Fibroblast of lung (primary cell): ENCODE data around the gene NLRC5.

ENCODE experiments used
- CTCF ChIP-seq, 2 donors: IDR thresholded peaks in 1 of 2; conservative IDR thresholded peaks in 1 of 2; 1 replicate in 1 of 2; 2 replicates in 1 of 2; pipeline ENCODE4 v1.5.1; 2011 to 2012; ENCODE audit warnings: low read length in 2 of 2, control low read depth in 1 of 2, inconsistent platforms in 1 of 2, low read depth in 1 of 2, mild to moderate bottlenecking in 1 of 2
- EZH2 ChIP-seq: IDR thresholded peaks from 2 replicates; pipeline ENCODE4 v1.5.1; 2012; ENCODE audit warnings: low read length, control low read depth, mild to moderate bottlenecking; ENCODE audit errors: missing control alignments

GRCh38 chr16:57061084-57061905 lies 71.9 kb downstream of the NLRC5 start:
- TF ChIP-seq CTCF (conservative IDR thresholded peaks at IDR 0.05 in 1 of 2, IDR thresholded peaks at IDR 0.05 in 1 of 2; ENCODE audit: low read depth in 1 of 2, low read length in 2 of 2) (no peak), EZH2 (no peak)
